Measurements from ENCODE around the gene RSRC1.

GRCh38 chr3:158488670-158489069 is 378.8 kb downstream of the RSRC1 start:
- TF ChIP-seq EP300 (IDR thresholded peaks at IDR 0.05) (no peak), POLR2A (IDR thresholded peaks at IDR 0.05) (no peak), POLR2AphosphoS5 (IDR thresholded peaks at IDR 0.05) (no peak)
- TF ChIP-seq, protein P1, sequence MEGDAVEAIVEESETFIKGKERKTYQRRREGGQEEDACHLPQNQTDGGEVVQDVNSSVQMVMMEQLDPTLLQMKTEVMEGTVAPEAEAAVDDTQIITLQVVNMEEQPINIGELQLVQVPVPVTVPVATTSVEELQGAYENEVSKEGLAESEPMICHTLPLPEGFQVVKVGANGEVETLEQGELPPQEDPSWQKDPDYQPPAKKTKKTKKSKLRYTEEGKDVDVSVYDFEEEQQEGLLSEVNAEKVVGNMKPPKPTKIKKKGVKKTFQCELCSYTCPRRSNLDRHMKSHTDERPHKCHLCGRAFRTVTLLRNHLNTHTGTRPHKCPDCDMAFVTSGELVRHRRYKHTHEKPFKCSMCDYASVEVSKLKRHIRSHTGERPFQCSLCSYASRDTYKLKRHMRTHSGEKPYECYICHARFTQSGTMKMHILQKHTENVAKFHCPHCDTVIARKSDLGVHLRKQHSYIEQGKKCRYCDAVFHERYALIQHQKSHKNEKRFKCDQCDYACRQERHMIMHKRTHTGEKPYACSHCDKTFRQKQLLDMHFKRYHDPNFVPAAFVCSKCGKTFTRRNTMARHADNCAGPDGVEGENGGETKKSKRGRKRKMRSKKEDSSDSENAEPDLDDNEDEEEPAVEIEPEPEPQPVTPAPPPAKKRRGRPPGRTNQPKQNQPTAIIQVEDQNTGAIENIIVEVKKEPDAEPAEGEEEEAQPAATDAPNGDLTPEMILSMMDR (IDR thresholded peaks at IDR 0.05) = no peak

Measured in sigmoid colon (tissue), 4 donors.